NCI-H2107 (cell line): ENCODE data around the gene ATOH7.
"Not testable (repeated sequence)": the region's sequence is repeated elsewhere in the genome, so short reads cannot be mapped to it uniquely, and the experiment has no call there.

Source experiments
- DNase-seq: peaks from one replicate; lab custom pipeline; 2025; lab: John Stamatoyannopoulos, UW

ATOH7 gene

DNA sequence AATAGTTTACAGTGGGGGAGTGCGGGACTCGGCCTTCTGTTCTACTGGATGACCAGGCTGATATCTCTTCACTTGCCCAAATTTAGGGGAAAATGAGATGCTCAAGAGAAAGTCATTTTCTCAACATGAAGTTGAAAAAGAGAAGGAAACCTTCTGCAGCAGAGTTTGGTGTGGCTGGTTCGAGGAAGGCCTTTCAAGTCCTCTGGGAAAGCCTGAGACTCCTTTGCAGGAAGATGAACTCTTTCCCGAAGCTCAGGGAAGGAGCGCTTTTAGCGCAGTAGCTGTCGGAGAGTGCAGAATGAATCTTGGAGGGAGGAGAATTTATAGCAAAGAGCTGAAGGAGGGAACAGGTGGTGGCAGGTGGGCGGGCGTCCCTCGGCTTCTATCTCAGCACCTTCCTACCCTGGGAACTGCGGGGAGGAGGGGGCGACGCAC lies at the start of gene ATOH7:
ATOH7 (minus strand) TSS at position 297 of the 435 bp plus-strand sequence. CDS start 436 bp downstream, outside the sequence.
- no peak for DNase-seq

DNA sequence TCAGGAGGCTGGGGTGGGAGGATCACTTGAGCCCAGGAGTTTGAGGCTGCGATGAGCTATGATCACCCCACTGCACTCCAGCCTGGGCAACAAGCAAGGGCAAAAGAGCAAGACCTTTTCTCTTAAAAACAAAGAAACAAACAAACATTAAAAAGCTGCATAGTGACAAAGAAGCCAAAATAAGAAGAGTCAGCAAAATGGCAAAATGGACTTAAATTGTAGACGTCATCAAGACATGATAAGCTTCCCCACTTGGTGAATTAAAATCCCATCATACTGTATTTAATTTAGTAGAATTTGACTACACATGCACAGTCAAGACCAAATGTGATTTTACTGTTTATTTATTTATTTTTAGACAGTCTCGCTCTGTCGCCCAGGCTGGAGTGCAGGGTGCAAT lies 48.8 kb upstream of the ATOH7 start:
- DNase-seq, result no peak

DNA sequence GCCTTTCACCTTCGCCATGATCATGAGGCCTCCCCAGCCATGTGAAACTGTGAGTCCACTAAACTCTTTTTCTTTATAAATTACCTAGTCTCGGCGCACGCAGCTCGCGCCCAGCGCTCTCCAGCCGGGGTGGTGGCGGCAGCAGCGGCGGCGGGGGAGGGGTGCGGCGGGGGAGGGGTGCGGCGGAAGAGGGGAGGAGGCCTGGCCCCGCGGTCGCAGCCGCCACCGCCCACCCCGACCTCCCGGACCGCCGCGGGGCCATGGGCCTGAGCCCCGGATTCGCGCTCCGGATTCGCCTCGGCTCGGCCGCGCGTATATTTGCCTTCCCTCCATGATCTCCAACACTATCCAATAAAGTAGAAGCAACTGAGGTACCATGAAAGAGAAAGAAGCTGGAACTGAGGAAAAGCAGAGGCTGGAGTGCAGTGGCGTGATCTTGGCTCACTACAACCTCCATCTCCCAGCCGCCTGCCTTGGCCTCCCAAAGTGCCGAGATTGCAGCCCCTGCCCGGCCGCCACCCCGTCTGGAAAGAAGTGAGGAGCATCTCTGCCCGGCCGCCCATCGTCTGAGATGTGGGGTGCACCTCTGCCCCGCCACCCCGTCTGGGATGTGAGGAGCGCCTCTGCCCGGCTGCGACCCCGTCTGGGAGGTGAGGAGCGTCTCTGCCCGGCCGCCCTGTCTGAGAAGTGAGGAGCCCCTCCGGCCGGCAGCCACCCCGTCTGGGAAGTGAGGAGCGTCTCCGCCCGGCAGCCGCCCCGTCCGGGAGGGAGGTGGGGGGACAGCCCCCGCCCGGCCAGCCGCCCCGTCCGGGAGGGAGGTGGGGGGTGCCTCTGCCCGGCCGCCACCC lies 47.2 kb upstream of the ATOH7 start:
- not testable (repeated sequence) for DNase-seq

DNA sequence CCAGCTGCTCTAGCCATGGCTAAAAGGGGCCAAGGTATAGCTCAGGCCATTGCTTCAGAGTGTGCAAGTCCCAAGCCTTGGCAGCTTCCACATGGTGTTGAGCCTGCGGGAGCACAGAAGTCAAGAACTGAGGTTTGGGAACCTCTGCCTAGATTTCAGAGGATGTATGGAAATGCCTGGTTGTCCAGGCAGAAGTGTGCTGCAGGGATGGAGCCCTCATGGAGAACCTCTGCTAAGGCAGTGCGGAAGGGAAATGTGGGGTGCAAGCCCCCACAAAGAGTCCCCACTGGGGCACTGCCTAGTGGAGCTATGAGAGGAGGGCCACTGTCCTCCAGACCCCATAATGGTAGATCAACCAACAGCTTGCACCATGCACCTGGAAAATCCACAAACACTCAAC lies 45.9 kb upstream of the ATOH7 start:
- DNase-seq, result not testable (repeated sequence)

DNA sequence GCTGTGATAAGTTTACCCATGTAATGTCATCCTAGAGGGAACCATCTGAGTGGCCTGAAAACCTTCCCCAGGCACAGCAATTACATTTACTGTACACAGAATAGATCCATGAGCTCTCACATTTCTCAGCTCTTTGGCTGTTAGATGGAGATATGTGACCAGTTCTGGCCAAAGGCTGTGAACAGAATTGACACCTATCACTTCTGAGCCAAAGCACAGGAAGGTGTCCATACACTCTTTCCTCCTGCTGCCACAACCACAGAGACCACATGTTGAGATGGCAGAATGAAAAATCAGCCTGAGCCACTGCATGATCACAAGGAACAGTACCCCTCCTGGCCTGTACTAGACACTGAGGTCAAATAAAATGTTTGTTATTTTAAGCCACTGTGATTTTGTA lies 44.3 kb upstream of the ATOH7 start:
- no peak for DNase-seq

DNA sequence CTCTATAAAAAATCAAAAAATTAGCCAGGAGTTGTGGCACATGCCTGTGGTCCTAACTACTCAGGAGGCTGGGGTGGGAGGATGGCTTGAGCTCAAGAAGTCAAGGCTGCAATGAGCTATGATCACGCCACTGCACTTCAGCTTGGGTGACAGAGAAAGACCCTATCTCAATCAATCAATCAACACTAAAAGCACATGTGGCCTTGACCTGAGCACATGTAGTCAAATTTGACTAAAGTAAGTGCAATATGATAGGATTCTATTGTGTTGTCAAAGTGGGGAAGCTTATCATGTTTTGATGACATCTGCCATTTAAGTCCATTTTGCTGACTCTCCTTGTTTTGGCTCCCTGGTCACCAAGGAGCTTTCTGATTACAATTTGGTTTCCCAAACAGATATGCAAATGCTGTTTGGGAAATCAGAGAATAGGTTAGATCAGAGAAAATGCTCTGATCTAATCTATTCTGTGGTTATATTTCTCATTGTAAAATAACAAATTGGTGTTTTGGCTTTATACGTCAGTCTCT lies 43.8 kb upstream of the ATOH7 start:
- no peak for DNase-seq

DNA sequence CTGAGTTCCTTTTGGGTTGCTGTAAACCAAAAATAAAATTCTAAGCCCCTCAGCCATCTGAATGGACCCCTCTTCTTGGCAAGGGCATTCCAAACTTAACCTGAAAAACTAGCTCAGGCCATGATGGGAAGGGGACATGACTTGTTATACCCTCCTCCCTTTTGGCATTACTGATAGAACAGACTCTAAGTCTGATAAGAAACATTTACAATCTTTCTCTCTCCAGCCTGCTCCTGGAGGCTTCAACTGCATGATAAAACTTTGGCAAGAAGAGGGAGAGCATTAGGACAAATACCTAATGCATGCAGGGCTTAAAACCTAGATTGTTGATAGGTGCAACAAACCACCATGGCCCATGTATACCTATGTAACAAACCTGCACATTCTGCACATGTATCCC lies 40.9 kb upstream of the ATOH7 start:
- DNase-seq, result no peak

DNA sequence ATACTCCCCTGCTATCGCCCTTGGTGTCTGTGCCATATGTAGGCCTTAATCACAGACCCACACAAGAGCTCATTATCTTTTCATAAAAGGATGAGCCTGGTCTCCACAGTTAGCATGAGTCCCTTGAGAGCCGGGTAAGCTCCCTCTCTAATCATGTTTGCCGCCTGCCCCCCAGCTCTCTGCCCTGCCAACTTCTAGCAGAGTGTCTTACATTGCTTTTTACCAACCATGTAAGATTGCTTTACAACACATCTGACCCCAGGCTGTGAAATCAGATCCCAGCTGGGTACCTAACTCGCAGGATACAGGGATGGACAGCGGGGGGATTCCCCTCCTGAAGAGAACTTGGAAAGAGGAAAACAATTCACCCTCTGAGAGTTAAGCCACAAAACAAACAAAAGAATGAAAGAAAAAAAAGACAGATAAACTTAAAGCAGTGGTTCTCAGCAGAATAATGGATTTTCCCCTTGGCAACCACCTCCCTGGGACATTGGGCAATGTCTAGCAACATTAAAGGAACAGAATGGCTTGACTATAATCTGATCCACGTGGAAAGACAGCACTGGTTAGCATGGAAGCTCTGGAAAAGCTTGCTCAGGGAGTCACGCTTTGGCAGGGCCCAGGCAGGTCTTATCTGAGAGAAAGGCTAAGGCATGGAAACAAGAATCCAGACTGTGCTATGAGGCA lies 39.4 kb upstream of the ATOH7 start:
- DNase-seq, result no peak

DNA sequence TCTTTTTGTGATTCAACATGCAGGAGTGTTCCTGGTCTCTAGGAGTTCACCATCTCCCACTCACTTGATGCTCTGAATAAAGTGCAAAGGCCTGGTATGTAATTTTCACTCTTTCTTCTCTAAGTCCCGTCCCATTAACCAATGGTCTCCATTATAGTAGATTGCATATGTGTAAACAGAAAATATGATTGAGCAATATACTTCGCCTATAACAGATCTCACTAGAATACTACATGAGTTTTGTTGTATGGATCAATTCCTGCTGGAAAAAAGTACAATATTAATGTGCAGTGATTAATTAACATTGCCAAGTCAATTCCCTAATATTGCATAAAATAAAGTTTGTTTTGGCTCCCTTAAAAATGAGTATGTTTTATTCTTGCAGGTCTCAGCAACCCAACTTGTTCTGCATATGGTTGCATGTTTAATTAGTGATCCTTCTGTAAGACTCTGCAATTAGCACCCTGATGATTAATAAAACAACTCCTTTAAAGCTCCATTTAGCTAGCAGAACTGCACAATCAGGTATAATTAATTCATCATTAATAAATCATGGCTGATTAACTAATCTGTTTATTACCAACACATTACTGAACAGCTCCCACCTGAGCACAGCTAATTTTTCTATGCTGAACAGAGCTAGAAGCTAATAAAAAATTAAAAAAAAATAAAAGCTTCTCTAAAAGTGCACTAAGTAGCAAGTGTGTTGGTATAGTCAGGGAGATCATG lies 37.8 kb upstream of the ATOH7 start:
- no peak for DNase-seq

DNA sequence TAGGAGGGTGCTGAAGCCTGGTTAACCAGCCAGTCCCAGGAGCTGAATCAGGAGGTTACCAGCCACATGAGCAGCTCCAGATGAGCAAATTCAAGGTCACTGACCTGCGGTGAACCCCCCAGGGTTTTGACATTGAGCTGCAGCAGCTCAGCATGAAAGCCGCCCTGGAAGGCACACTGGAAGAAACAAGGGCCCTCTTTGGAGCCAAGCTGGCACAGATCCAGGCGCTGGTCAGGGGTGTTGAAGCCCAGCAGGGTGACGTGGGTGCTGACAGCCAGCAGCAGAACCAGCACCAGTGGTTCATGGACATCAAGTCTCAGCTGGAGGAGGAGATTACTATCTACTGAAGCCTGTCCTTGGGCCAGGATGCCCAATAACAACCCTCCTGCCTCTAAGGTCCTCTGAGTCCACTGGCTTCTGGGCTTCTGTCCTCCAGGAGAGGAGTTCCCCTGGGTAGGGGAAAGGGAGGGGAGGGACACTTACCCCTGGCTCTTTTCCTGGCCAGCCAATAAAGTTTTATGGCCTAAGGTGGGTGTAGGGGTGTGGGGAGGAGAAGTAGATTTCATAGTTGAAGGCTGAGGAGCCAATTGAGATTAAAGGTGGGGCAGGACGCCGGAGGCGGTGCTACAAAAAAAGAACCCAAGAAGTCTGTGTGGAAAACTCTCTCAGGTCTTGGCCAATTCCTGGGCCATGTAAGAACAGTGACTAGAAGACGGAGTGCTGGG lies 29.4 kb upstream of the ATOH7 start:
- no peak for DNase-seq

DNA sequence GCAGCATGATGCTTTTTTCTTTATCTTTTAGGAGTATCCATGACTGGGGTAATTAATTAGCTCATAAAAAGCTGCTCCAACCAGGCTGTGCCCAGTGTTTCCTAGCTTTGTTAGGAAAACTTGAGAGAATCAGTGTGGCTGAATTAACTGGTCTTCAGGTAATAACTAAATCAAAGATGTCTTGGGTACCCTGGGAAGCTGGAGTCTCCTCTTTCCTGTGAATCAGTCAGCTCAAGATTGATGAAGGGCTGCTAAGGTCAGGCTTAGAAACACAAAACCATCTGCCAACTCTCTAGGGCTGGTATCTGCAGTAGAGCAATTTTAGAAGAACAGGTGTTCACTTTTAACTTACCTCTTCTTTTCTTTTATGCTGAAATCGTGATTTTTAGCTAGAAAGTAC lies 21.4 kb upstream of the ATOH7 start:
- DNase-seq, result no peak

DNA sequence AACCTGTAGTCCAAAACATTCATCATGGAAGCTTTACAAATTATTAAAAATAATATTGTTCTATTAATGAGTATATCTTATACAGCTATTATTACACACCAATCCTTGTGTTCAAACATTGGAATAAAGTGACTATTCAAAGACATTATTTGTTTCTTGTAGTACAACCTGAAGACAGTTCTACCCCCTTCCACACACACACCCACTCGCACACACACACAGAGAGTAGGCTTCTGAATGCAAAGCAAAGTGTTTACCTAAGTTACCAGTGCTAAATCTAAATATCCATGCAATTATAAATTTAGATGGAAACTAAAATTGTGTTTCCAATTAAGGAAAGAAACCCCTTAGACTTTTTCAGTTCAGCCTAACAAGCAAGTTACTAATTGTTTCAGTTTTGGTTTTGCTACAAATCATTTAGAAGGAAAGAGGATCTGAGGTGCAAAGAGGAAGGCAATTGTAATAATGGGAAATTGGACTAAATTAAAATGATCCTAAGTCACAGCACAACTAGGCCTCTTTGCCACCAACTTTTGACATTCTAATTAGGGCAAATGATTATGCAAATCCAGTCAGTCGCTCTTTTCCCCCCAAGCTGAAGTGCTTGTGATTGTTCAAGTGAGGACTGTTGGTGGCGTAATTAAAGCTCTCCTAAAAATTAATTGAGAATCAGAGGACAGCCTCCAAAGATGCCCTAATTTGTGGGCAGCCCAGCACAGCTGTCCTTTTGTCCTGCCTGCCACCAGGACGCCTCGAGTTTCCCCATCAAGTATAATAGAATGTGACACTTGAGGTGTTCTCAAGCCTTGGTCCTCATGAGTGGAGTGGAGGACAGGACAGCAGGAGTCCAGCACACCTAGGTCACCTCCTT lies 19.9 kb upstream of the ATOH7 start:
- DNase-seq, result no peak

DNA sequence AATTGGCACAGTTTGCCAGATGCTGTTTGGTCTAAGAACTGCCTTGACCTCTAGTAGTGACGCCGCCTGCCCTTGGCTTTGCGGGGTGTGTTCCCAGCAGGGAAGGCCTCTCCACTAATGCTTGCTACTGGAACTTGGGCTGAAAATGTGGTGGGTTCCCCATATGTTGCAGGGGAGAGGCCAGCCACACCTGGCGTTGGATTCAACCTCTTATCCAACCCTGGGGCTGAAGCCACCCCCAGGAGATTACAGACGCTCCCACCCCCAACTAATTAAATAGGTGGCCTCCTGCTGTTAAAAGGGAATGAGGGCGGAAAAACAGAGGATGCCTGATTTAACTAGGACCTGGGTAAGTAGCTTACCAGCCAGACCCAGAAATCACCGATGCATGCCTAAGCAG lies 19.2 kb upstream of the ATOH7 start:
- DNase-seq, result no peak

DNA sequence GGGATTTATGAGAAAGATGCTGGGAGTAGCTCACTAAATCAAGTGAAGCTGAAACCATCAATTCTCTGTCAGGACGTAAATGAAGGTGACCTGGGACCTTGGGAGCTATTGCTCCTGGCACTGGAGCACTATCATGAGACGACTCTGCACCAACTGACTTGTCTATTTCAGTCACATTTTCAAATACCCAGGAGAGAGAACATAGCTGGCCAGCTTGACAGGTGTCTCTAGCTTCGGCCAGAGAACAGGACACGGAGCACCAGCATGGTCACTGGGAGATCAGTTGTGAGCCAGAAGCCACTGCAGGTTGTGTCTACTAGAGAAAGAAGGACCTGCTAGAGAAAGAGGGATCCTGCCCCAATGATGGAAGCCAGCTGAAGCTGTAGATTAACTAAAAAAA lies 17.4 kb upstream of the ATOH7 start:
- DNase-seq, result no peak

DNA sequence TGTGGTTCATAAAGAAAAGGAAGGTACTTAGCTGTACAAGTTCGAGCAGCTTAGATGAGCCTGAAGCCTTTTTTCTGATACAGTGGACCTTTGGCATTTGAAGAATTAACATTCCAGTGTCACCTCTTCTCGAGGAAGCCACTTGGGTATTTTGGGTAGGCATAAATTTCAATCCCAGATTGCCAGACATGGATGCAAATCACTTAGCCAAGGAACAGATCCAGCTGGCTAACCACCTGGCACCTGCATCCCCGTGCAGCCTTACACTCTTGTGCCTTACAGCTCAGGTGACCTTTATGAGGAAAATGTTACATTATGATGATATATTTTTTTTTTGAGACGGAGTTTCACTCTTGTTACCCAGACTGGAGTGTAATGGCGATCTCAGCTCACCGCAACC lies 16.0 kb upstream of the ATOH7 start:
- no peak for DNase-seq

DNA sequence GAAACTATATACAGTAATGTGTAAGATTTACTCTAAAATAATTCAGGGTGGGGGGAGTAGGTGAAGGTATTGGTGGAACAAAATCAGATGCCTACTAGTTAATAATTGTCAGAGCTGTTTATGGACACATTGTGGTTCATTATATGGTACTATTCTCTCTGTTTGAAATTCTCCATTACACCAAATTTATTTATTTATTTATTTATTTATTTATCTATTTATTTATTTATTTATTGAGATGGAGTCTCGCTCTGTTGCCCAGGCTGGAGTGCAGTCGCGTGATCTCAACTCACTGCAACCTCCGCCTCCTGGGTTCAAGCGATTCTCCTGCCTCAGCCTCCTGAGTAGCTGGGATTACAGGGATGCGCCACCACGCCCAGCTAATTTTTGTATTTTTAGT lies 14.5 kb upstream of the ATOH7 start:
- not testable (repeated sequence) for DNase-seq

DNA sequence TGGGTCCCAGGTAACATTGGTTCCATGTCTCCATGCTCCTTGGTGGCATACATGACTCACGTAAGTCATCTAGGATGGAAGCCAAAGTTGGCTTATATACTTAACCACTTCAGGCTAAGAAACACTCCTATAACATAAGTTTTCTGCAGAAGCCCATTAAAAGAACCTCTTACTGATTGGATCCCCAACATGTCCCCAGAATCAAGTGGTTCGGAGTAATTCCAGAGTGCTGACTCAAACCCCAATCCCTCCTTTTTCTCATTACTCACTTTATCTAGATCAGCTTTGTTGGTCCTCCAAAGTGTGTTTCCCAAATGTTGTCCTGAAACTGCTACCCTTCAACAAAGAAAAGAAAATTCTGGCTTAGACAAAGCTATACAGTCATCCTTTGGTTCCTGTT lies 10.1 kb upstream of the ATOH7 start:
- DNase-seq, result no peak

DNA sequence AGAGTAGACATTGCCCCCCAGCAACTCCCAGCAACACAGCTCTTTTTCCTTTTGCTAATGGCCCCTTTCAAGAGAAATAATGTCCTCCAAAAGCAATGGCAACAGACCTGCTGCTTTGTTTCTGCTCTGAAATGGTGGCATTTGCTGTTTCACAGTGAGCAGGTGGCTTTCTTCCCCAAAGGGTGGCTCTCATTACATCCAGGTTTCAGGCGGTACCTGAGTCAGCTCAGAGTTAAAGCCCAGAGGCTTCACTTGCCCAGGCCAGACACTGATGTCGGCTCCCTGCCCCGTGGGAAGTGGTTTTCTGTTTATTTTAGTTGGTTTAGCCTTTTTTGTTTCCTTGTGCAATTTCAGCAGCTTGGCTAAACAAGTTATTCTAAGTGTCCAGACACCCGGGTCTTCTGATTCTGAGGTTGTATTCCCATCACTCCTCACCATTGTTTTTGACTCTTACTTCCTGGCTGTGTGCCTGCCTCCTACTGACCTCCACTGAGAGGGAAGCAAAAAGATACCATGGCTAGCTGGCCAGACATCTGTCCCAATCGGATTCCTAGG lies 7.8 kb upstream of the ATOH7 start:
- no peak for DNase-seq

DNA sequence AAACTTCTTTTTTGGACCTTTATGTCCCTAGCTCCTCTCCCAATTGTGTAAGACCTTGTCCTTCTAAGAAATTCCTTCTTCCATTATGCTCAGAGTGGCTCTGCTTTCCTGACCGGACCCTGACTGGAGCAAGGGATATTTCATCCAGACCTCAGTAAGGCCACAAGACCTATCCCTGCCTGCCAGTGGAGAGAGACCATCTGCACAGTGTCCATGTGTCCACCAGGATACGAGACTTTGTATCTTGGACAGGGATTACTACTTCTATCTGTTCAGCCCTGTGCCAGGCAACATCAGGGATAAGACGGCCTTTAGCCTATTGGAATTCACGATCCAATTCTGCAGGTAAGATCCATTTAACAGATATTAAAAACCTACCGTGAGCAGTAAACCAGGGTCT lies 7.2 kb upstream of the ATOH7 start:
- DNase-seq, result no peak

DNA sequence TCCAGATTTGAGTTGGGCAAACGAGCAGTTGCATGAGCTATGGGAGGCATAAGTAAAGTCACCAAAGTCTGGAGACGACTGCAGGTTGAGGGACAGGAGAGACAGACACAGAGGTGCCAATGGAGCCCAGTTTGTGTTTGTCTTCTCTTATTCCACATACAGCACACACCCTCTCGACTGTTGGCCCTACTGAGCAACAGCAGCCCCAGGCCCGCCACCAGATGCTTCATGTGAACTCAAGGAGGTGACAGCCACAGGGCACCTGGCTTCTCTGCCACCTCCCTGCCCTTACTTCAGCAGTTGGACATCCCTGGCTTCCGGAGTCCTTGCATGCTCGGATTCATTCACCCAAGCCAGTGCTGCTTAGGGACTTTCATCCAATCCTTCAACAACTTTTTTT lies 6.5 kb upstream of the ATOH7 start:
- DNase-seq, result no peak

DNA sequence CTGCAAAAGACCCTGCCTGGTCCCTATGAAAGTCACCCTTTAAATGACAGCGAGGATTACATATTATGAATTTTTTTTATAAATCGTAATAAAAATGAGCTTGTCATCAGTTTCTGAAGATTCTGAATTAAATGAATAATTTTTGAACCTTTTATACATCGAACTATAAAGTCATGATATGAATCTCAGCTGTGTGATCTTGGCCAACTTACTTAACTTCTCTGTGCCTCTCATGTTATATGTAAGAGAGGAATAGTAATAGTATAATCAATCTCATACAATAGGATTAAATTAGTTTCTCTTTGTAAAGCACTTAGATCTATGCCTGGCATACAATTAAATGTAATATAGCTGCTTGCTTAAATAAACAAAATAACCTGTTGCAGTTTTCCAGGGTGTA lies 5.3 kb upstream of the ATOH7 start:
- DNase-seq, result no peak
